Spleen (tissue), 7 donors: Measurements from ENCODE around the gene CTNNA1.

Source experiments
- CTCF ChIP-seq, 11 experiments: fragments of 200-600 bp in 7 of 11; fragments of 450-650 bp in 4 of 11; sonication (generic) in 4 of 11; IDR thresholded peaks in 8 of 11; conservative IDR thresholded peaks in 3 of 11; 1 replicate in 7 of 11; 2 replicates in 4 of 11; pipeline versions ENCODE4 v1.4.0 to v1.8.0; 2016 to 2021; ENCODE audit warnings: antibody characterized with exemption in 11 of 11, inconsistent platforms in 4 of 11, mild to moderate bottlenecking in 1 of 11
- POLR2A ChIP-seq, 3 donors: fragments of 450-650 bp; IDR thresholded peaks; one replicate each; pipeline ENCODE4 v1.5.1; 2017; ENCODE audit warnings: antibody characterized with exemption in 3 of 3, mild to moderate bottlenecking in 1 of 3
- donor health status: DM: no; HTN: no; CAD: no; lungs with moderate emphysema.
- donor health status: DM: no; HTN: no; CAD: no.
- donor health status: DM: no; HTN: no; CAD: no.

- TF ChIP-seq CTCF (IDR thresholded peaks at IDR 0.05 in 8 of 11, conservative IDR thresholded peaks at IDR 0.05 in 3 of 11) = no peak
- no peak for TF ChIP-seq POLR2A (IDR thresholded peaks at IDR 0.05)
Observed at GRCh38 chr5:138739938-138740337, 13.3 kb upstream of the CTNNA1 start.
